Cardiac muscle cell (in vitro differentiated cells and primary cell): ENCODE results near the gene CHST1. TPM values are rescaled to one million over a fixed set of nuclear protein-coding genes. Genes with fewer than 3 reads are reported as not detected.

Source experiments
- DNase-seq, 2 donors: peaks; one replicate each; pipeline versions ENCODE4 v3.0.0 to v3.0.0-alpha.2; 2010 to 2017; ENCODE audit warnings: low read depth in 1 of 2, low spot score in 1 of 2
- H3K27ac ChIP-seq: fragments of 200-600 bp; sonication (generic); 2 replicates; pipeline ENCODE4 v1.5.1; 2016
- H3K27me3 ChIP-seq: fragments of 200-600 bp; sonication (generic); 2 replicates; pipeline ENCODE4 v1.6.0; 2016; ENCODE audit warnings: control low read depth
- H3K36me3 ChIP-seq: fragments of 200-600 bp; sonication (generic); 2 replicates; pipeline ENCODE4 v1.5.1; 2016; ENCODE audit warnings: control low read depth
- H3K4me1 ChIP-seq: fragments of 200-600 bp; sonication (generic); 2 replicates; pipeline ENCODE4 v1.8.1; 2017; ENCODE audit warnings: low read depth, mild to moderate bottlenecking, mixed run types
- H3K4me3 ChIP-seq: fragments of 200-600 bp; sonication (generic); 2 replicates; pipeline ENCODE4 v1.5.1; 2016; ENCODE audit warnings: mild to moderate bottlenecking
- H3K9me3 ChIP-seq: fragments of 200-600 bp; sonication (generic); 2 replicates; pipeline ENCODE4 v1.5.1; 2017; ENCODE audit warnings: low read depth, mild to moderate bottlenecking, control low read depth
- polyA plus RNA-seq: library from polyadenylated mRNA; unstranded; fragments of >200 nt; fragmentation: Nextera tagmentation; extraction: Ambion mirVana; gene quantifications from 2 replicates; pipeline ENCODE4 v1.2.1, GENCODE V29; 2016
- total RNA-seq: library from RNA; depleted of rRNA; stranded (reverse); fragments of >200 nt; gene quantifications from 2 replicates; pipeline ENCODE4 v1.2.3, GENCODE V29; 2016
- TF ChIP-seq, protein P1 (sequence below): IDR thresholded peaks from 2 replicates; pipeline ENCODE4 v1.5.1; 2012; ENCODE audit warnings: low read depth, mild to moderate bottlenecking, low read length

CHST1 gene
- total and polyA plus RNA-seq, 2 experiments from 2014 or later, result 2.5 to 4.3 TPM

GRCh38 chr11:45657496-45658260 is 7.7 kb downstream of the CHST1 start:
- no peak for DNase-seq

GRCh38 chr11:45655831-45656230 is 9.6 kb downstream of the CHST1 start:
- no peaks in the 10 kb centered on the region for H3K9me3 ChIP-seq
- DNase-seq, result no peak
- no peak overlapping the region for H3K27ac ChIP-seq
- H3K4me1 ChIP-seq, result peaks cover 10% of the 10 kb centered on the region
- H3K4me3 ChIP-seq, result no peak overlapping the region
- H3K27me3 ChIP-seq, result peaks cover 9% of the 10 kb centered on the region
- no peaks in the 10 kb centered on the region for H3K36me3 ChIP-seq
- TF ChIP-seq, protein P1, sequence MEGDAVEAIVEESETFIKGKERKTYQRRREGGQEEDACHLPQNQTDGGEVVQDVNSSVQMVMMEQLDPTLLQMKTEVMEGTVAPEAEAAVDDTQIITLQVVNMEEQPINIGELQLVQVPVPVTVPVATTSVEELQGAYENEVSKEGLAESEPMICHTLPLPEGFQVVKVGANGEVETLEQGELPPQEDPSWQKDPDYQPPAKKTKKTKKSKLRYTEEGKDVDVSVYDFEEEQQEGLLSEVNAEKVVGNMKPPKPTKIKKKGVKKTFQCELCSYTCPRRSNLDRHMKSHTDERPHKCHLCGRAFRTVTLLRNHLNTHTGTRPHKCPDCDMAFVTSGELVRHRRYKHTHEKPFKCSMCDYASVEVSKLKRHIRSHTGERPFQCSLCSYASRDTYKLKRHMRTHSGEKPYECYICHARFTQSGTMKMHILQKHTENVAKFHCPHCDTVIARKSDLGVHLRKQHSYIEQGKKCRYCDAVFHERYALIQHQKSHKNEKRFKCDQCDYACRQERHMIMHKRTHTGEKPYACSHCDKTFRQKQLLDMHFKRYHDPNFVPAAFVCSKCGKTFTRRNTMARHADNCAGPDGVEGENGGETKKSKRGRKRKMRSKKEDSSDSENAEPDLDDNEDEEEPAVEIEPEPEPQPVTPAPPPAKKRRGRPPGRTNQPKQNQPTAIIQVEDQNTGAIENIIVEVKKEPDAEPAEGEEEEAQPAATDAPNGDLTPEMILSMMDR, result no peak

More at GRCh38 chr11:45657496-45658260, 7.7 kb downstream of the CHST1 start:
- TF ChIP-seq, protein P1, result no peak
- Histone ChIP-seq H3K27me3 (peaks cover 21% of the 10 kb centered on the region), H3K9me3 (no peaks in the 10 kb centered on the region), H3K4me3 (no peak overlapping the region), H3K36me3 (no peaks in the 10 kb centered on the region), H3K4me1 (peaks cover 13% of the 10 kb centered on the region), H3K27ac (no peak overlapping the region)

GRCh38 chr11:45655347-45655756 is 10.1 kb downstream of the CHST1 start:
- peak; percentile 79 to 87 for DNase-seq
- Histone ChIP-seq H3K27me3 (peaks cover 5% of the 10 kb centered on the region), H3K4me3 (no peak overlapping the region), H3K9me3 (no peaks in the 10 kb centered on the region), H3K27ac (no peak overlapping the region), H3K36me3 (no peaks in the 10 kb centered on the region), H3K4me1 (peaks cover 8% of the 10 kb centered on the region)
- TF ChIP-seq, protein P1, result peak; percentile 98

DNA sequence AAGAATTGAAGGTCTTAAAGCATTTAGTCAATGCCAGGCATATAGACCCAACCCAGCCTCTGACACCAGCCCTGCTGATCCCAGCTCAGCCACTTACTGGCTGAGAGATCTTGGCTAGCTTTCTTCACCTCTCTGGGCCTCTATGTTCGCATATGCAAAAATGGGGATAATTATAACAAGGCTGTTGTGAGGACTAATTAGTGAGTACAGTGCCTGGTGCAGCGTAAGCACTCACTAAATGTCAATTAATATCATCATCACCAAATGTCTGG is 10.5 kb downstream of the CHST1 start:
- Histone ChIP-seq H3K4me1 (peaks cover 8% of the 10 kb centered on the region), H3K27me3 (peaks cover 5% of the 10 kb centered on the region), H3K9me3 (no peaks in the 10 kb centered on the region), H3K36me3 (no peaks in the 10 kb centered on the region), H3K4me3 (no peak overlapping the region), H3K27ac (no peak overlapping the region)
- TF ChIP-seq, protein P1, result no peak
- DNase-seq, result no peak

DNA sequence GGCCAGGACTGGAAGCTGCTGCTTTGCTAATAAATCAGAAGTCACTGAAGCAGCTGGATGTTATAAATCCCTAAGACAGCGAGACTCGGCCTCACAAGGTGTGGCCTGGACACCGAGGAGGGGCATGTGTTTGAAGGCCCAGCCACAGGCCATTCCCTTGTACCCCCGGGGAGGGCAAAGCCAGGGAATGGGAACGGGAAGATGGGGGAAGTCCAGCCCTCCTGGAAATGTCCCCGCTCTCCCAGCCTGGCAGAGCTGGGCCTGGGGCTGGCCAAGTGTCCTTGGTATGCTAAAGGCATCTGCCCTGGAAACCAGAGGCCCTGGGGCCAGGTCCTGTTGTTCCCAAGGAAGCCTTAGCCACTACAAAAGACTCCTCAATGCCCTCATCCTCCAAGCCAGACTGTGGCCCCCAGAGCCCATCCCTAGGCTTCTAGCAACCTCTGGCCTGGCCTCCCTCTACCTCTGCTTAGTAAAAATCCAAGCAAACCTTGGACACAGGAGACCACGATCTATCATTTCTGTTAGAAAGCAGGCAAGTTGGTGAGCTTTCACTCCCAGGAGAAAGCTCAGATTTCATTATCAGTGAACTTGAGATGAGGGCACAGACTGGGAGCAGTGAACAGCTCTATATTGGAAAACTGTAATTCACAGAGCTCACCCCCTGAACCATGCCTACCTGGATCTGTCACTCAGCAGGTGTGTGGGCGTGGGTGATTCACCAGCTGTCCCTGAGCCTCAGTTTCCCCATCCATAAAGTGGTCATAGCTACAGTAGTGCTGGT is 11.0 kb downstream of the CHST1 start:
- TF ChIP-seq, protein P1, result no peak
- no peak overlapping the region for H3K27ac ChIP-seq
- no peak overlapping the region for H3K4me3 ChIP-seq
- peaks cover 5% of the 10 kb centered on the region for H3K27me3 ChIP-seq
- no peaks in the 10 kb centered on the region for H3K36me3 ChIP-seq
- no peaks in the 10 kb centered on the region for H3K9me3 ChIP-seq
- DNase-seq, result no peak
- H3K4me1 ChIP-seq, result peaks cover 8% of the 10 kb centered on the region
